Islet of Langerhans (tissue), 1 donor: ENCODE measurements around the gene DAB1.

Source experiments
- FAIRE-seq: peaks from one replicate; lab custom pipeline; 2011; peaks lifted over from hg19 to GRCh38; lab: Jason Lieb, UNC

DAB1 gene

GRCh38 chr1:57017717-57018116, 406.1 kb downstream of the DAB1 start:
- FAIRE-seq, result no peak

- no peak for FAIRE-seq
These were observed 406.7 kb downstream of the DAB1 start for GRCh38 chr1:57017200-57017599.

GRCh38 chr1:57015071-57015470, 408.8 kb downstream of the DAB1 start:
- FAIRE-seq, result no peak

GRCh38 chr1:57013522-57013921, 410.3 kb downstream of the DAB1 start:
- no peak for FAIRE-seq

GRCh38 chr1:57012315-57012714, 411.5 kb downstream of the DAB1 start:
- no peak for FAIRE-seq

GRCh38 chr1:57010511-57010910, 413.3 kb downstream of the DAB1 start:
- no peak for FAIRE-seq

- FAIRE-seq, result no peak
These were observed 415.9 kb downstream of the DAB1 start for GRCh38 chr1:57007948-57008347.

- no peak for FAIRE-seq
These were observed 416.4 kb downstream of the DAB1 start for GRCh38 chr1:57007472-57007871.

DNA sequence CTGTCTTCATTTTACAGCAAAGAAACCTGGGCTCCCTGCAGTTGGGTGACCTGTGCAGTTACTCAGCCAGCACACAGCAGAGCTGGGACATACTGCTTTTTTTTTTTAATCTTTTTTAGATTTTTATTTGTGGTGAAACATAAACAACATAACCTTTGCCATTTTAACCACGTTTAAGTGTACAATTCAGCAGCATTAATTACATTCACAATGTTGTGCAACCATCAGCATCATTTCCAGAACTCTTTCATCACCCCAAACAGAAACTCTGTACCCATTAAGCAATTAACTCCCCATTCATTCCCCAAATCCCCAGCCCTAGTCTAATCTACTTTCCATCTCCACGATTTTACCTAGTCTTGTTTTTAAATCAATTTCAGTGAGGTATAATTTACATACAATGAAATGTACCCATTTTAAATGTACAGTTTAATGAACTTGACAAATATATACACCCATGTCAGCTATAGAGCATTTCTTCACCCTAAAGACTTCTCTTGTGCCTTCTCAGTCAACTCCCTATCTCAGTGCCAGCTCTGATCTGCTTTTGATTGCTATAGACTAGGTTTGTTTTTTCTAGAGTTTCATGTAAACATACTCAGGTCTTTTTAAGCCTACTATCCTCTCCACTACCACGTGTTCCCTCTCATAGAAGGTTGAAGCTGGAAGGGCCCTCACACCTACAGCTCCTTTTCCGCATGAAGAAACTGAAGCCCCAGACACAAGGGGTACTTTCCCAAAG, 420.3 kb downstream of the DAB1 start:
- no peak for FAIRE-seq

DNA sequence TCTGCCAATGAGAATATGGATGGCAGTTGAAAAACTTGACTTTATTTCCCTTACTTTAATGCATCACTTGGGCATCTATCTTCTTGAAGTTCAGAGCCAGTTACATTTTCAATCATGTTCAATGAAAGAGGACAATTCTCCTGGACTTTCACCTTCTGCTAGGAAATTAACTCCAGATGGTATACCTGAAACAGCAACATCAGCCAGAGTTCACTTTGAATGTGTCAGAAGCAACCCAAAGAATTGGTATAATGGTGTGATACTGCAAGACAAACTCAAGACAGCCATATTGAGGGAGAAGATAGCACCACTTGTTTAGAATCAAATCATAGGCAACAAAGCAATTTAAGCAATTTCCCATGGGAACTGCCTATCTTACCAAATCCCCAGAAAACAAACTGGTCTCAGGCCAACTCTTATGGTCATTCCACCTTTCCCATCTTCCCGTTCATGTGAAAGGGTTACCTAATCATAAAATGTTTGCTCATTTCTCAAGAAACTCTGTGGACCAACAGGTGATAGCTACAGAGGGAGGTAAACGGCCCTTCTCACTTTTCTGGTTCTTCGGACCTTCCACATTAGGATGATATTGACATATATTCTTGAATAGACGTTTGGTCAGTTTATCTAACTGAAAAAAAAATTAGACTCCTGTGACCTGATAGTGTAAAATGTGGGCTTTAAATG, 428.3 kb downstream of the DAB1 start:
- FAIRE-seq, result no peak

- FAIRE-seq, result no peak
These were observed 430.4 kb downstream of the DAB1 start for GRCh38 chr1:56993475-56993874.

- FAIRE-seq, result no peak
These were observed 431.3 kb downstream of the DAB1 start for GRCh38 chr1:56992318-56993125.

GRCh38 chr1:56991576-56991975, 432.3 kb downstream of the DAB1 start:
- FAIRE-seq, result no peak

- no peak for FAIRE-seq
These were observed 437.5 kb downstream of the DAB1 start for GRCh38 chr1:56986397-56986796.

- no peak for FAIRE-seq
These were observed 438.0 kb downstream of the DAB1 start for GRCh38 chr1:56985857-56986256.

GRCh38 chr1:56983484-56983883, 440.4 kb downstream of the DAB1 start:
- no peak for FAIRE-seq

DNA sequence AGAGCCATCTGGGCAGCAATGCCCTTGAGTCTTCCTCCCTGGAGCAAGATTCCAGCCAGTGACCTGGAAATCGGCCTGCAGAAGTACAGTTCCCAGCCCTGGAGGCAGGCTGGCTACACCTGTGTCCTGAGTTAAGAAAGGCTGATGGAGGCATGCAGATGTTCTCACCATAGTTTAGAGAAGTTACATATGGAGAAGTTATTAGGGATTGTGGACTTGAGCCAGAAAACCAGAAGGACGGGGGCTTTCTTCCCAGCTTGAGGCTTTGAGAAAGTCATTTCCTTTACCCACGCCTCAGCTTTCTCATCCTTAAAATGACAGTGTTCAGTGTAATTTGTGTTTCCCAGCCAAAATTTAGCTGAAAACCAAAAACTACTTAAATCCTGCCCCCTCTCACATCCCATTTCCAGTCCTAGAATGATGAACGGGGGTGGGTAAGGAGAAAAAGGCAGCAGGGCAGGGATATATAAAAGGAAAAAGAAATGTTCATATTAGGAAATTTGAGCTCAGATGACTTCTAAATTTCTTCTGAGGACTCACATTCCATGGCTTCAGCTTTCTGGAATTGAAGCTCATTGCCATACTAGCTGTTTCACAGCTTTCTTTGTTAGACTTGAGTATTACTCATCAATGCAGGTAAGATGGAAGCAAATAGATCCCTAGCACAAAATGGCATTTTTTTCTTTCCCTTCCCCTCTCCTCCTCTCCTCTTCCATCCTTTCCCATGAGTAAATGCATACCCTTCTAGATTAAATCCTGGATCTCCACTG, 443.7 kb downstream of the DAB1 start:
- no peak for FAIRE-seq

DNA sequence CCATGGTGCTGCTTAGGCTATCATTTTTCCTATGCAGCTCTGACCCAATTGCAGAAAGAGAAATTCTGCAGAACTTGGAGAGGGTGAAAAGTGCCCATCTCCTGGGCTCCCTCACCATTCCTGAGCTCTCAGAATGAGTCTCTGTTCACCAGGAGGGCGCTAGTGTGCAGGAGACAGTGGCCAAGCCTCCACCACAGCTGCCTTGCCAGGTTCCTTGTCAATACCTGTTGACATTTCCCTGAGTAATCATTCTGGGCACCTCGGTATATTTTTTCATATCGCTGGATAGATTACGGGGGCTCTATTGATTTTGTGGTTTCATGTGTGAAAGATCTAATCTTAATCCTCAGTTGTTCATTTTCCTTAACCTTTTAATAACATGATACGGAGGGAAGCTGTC, 445.0 kb downstream of the DAB1 start:
- FAIRE-seq, result no peak

DNA sequence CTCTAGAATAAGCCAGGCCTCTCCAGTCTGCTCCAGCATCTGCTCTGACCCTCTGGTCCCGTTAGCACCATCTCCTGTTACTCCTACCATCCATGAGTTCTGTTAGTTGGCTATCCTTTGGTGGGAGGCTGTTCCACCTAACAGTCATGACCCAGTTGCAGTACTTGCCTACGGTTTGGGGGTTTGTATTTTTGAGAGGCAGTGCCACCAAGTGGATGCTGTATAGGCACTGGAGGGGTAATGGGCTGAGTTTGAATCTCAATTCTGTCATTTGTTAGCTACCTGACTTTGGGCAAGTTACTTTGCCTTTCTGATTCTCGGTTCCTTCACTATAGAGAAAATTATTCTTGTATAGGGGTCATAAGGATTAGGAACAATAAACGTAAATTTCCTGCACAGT, 445.9 kb downstream of the DAB1 start:
- no peak for FAIRE-seq

GRCh38 chr1:56975446-56975845, 448.4 kb downstream of the DAB1 start:
- FAIRE-seq, result no peak

GRCh38 chr1:56973923-56974742, 449.7 kb downstream of the DAB1 start:
- FAIRE-seq, result no peak

GRCh38 chr1:56972976-56973375, 450.9 kb downstream of the DAB1 start:
- no peak for FAIRE-seq
